ENCODE results near the gene SLC12A5.

The SLC12A5 gene

DNA sequence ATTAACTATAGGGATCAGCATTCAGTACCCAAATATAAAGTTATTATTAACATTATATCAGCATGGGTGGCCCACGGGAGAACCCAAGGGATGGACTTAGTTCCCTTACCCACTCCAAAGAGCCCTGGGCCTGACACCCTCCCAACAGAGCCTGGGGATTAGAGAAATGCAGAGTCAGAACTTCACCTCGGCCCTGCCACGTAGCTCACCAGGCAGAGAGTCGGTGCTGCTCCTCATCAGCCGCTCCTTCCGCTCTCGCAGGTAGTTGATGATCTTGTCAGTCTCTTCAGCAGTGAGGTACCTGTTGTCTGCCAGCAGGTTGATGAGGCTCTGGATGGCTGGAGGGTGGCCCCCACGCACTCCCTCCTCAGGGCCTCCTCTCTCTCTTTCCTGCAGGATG, 34.1 kb downstream of the SLC12A5 start:
- Histone ChIP-seq H3K9me3 (ENCODE audit: control insufficient read depth, insufficient read depth, low read depth, low read length) (no peaks in the 10 kb centered on the region), H3K27ac (ENCODE audit: extremely low read depth, low read depth, low read length) (no peak overlapping the region), H3K36me3 (ENCODE audit: control insufficient read depth in 2 of 2, insufficient read depth in 1 of 2, low read length in 2 of 2) (peaks cover 41 to 78% of the 10 kb centered on the region in 2 experiments), H3K4me3 (ENCODE audit: low read depth, low read length) (no peak overlapping the region), H3K4me1 (ENCODE audit: control insufficient read depth, insufficient read depth, low read length) (no peaks in the 10 kb centered on the region)
- POLR2A ChIA-PET = no interaction called here
- CTCF ChIA-PET = no interaction called here
- no peak for TF ChIP-seq ZNF777 (tag by site-specific recombination; IDR thresholded peaks at IDR 0.05; ENCODE audit: borderline replicate concordance)
- TF ChIP-seq ZNF157 (tag by site-specific recombination; IDR thresholded peaks at IDR 0.05) = no peak
- no peak for TF ChIP-seq ZBTB17 (tag by site-specific recombination; IDR thresholded peaks at IDR 0.05)
- no peak for TF ChIP-seq ZNF610 (tag by site-specific recombination; IDR thresholded peaks at IDR 0.05; ENCODE audit: borderline replicate concordance)

DNA sequence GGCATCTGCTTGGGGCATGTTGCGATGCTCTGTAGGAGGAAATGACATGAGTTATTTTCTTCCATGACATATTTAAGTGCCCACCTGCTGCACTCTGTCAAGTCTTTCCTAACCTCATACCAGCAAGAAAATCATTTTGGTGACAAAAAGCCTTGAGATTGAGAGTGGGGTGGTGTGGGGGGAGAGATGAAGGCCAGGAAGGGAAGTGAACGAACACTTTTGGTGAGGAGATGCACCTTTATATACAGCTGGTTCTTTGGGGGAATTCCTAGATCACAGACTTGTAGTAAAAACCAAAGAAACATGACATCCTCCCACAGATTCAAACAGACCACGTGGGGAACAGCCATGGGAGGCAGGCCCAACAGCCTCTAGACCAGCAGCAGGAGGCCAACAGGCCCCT, 34.6 kb downstream of the SLC12A5 start:
- ChIA-PET POLR2A (no interaction called here), CTCF (no interaction called here)
- Histone ChIP-seq H3K9me3 (ENCODE audit: control insufficient read depth, insufficient read depth, low read depth, low read length) (no peaks in the 10 kb centered on the region), H3K27ac (ENCODE audit: extremely low read depth, low read depth, low read length) (no peak overlapping the region), H3K4me3 (ENCODE audit: low read depth, low read length) (no peak overlapping the region), H3K4me1 (ENCODE audit: control insufficient read depth, insufficient read depth, low read length) (no peaks in the 10 kb centered on the region), H3K36me3 (ENCODE audit: control insufficient read depth in 2 of 2, insufficient read depth in 1 of 2, low read length in 2 of 2) (peaks cover 46 to 83% of the 10 kb centered on the region in 2 experiments)
- TF ChIP-seq, protein P1, sequence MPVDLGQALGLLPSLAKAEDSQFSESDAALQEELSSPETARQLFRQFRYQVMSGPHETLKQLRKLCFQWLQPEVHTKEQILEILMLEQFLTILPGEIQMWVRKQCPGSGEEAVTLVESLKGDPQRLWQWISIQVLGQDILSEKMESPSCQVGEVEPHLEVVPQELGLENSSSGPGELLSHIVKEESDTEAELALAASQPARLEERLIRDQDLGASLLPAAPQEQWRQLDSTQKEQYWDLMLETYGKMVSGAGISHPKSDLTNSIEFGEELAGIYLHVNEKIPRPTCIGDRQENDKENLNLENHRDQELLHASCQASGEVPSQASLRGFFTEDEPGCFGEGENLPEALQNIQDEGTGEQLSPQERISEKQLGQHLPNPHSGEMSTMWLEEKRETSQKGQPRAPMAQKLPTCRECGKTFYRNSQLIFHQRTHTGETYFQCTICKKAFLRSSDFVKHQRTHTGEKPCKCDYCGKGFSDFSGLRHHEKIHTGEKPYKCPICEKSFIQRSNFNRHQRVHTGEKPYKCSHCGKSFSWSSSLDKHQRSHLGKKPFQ (tag by site-specific recombination; IDR thresholded peaks at IDR 0.05) = no peak
- TF ChIP-seq KLF10 (tag by site-specific recombination; IDR thresholded peaks at IDR 0.05) = no peak

DNA sequence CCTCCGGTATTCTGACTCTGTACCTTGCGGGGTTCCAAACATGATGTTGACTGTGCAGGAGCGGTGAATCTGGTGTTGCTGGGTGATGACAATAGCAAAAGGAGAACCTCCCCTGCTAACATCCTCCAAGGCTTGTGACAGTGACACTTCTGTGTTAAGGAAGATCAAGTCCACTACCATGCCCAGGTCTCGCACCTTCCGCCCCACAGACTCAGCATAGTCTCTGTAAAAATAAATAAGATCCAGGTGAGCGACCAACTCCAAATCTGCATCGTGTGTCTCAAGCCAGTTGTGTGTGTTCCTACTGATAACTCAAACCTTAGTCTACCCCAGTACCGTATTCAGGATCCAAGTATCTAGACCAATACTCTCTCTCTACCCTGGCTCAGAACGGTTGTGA, 36.0 kb downstream of the SLC12A5 start:
- TF ChIP-seq, protein P2, sequence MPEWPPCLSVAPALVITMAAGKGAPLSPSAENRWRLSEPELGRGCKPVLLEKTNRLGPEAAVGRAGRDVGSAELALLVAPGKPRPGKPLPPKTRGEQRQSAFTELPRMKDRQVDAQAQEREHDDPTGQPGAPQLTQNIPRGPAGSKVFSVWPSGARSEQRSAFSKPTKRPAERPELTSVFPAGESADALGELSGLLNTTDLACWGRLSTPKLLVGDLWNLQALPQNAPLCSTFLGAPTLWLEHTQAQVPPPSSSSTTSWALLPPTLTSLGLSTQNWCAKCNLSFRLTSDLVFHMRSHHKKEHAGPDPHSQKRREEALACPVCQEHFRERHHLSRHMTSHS (tag by site-specific recombination; IDR thresholded peaks at IDR 0.05) = no peak
- TF ChIP-seq ZNF266 (tag by site-specific recombination; IDR thresholded peaks at IDR 0.05; ENCODE audit: low read depth) = no peak
- TF ChIP-seq, protein P3, sequence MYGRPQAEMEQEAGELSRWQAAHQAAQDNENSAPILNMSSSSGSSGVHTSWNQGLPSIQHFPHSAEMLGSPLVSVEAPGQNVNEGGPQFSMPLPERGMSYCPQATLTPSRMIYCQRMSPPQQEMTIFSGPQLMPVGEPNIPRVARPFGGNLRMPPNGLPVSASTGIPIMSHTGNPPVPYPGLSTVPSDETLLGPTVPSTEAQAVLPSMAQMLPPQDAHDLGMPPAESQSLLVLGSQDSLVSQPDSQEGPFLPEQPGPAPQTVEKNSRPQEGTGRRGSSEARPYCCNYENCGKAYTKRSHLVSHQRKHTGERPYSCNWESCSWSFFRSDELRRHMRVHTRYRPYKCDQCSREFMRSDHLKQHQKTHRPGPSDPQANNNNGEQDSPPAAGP (tag by site-specific recombination; IDR thresholded peaks at IDR 0.05) = no peak
- no peak for TF ChIP-seq ZFP41 (tag by site-specific recombination; IDR thresholded peaks at IDR 0.05; ENCODE audit: borderline replicate concordance)
- no peak for TF ChIP-seq ZNF610 (tag by site-specific recombination; IDR thresholded peaks at IDR 0.05; ENCODE audit: borderline replicate concordance)
- no peak for TF ChIP-seq SP2 (tag by site-specific recombination; IDR thresholded peaks at IDR 0.05)
- no peak for TF ChIP-seq PRDM1 (tag by site-specific recombination; IDR thresholded peaks at IDR 0.05)
- TF ChIP-seq GLIS2 (tag by site-specific recombination; IDR thresholded peaks at IDR 0.05) = no peak
- TF ChIP-seq ZNF747 (tag by site-specific recombination; IDR thresholded peaks at IDR 0.05) = no peak
- TF ChIP-seq BCL11B (tag by site-specific recombination; IDR thresholded peaks at IDR 0.05; ENCODE audit: low read depth) = no peak
- CTCF ChIA-PET = interaction anchor here (1.3 kb wide), 1 partner anchor 20 kb away, joined by 5 read pairs; no protein-coding TSS in a partner anchor

DNA sequence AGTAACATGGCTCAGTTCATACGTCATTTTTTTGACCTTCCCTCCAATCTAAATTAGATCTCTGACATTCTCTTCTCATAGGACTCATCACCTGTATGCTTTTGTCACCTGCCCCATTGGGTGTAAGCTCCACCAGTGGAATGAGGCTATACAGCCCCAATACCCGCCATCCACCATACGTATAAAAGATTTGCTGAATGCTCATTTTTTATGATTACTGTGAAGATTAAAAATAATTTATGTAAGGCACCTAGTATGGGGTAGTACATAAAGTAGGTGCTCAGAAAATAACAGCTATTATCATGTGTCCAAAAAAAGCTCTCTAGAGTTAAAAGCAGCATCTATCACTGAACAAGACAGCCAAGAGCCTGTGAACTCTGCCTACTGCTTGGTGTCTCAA, 36.7 kb downstream of the SLC12A5 start:
- peaks cover 56 to 95% of the 10 kb centered on the region in 2 experiments for H3K36me3 ChIP-seq (ENCODE audit: control insufficient read depth in 2 of 2, insufficient read depth in 1 of 2, low read length in 2 of 2)
- H3K9me3 ChIP-seq (ENCODE audit: control insufficient read depth, insufficient read depth, low read depth, low read length) = no peaks in the 10 kb centered on the region
- ChIA-PET CTCF (interaction anchor here (1.2 to 1.3 kb wide), 2 partner anchors 18 to 19 kb away, joined by 3 to 5 read pairs; no protein-coding TSS in a partner anchor), POLR2A (no interaction called here)
- no peaks in the 10 kb centered on the region for H3K4me1 ChIP-seq (ENCODE audit: control insufficient read depth, insufficient read depth, low read length)
- no peak overlapping the region for H3K4me3 ChIP-seq (ENCODE audit: low read depth, low read length)
- no peak for TF ChIP-seq GLIS1 (tag by site-specific recombination; IDR thresholded peaks at IDR 0.05)
- no peak for TF ChIP-seq ZNF843 (tag by site-specific recombination; IDR thresholded peaks at IDR 0.05)
- TF ChIP-seq ZNF248 (tag by site-specific recombination; IDR thresholded peaks at IDR 0.05) = no peak
- no peak for TF ChIP-seq ZNF548 (tag by site-specific recombination; IDR thresholded peaks at IDR 0.05)
- no peak for TF ChIP-seq YY2 (tag by site-specific recombination; IDR thresholded peaks at IDR 0.05)
- TF ChIP-seq, protein P4, sequence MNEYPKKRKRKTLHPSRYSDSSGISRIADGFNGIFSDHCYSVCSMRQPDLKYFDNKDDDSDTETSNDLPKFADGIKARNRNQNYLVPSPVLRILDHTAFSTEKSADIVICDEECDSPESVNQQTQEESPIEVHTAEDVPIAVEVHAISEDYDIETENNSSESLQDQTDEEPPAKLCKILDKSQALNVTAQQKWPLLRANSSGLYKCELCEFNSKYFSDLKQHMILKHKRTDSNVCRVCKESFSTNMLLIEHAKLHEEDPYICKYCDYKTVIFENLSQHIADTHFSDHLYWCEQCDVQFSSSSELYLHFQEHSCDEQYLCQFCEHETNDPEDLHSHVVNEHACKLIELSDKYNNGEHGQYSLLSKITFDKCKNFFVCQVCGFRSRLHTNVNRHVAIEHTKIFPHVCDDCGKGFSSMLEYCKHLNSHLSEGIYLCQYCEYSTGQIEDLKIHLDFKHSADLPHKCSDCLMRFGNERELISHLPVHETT (tag by site-specific recombination; IDR thresholded peaks at IDR 0.05) = no peak
- no peak for TF ChIP-seq ZNF24 (tag by site-specific recombination; IDR thresholded peaks at IDR 0.05)
- no peak for TF ChIP-seq ZNF768 (tag by site-specific recombination; IDR thresholded peaks at IDR 0.05)
- H3K27ac ChIP-seq (ENCODE audit: extremely low read depth, low read depth, low read length) = no peak overlapping the region

More for the DNA sequence above, 36.0 kb downstream of the SLC12A5 start:
- POLR2A ChIA-PET = no interaction called here
- no peak overlapping the region for H3K4me3 ChIP-seq (ENCODE audit: low read depth, low read length)
- H3K4me1 ChIP-seq (ENCODE audit: control insufficient read depth, insufficient read depth, low read length) = no peaks in the 10 kb centered on the region
- no peak overlapping the region for H3K27ac ChIP-seq (ENCODE audit: extremely low read depth, low read depth, low read length)
- peaks cover 56 to 96% of the 10 kb centered on the region in 2 experiments for H3K36me3 ChIP-seq (ENCODE audit: control insufficient read depth in 2 of 2, insufficient read depth in 1 of 2, low read length in 2 of 2)
- H3K9me3 ChIP-seq (ENCODE audit: control insufficient read depth, insufficient read depth, low read depth, low read length) = no peaks in the 10 kb centered on the region
